Small intestine (tissue), 7 donors: ENCODE results near the gene GCNT2. TPM values are rescaled to one million over a fixed set of nuclear protein-coding genes. Genes with fewer than 3 reads are reported as not detected.

ENCODE experiments used
- DNase-seq, 2 donors: peaks; one replicate each; pipeline versions ENCODE4 v3.0.0 to v3.0.0-alpha.2; 2013
- FAIRE-seq: peaks from 2 replicates; lab custom pipeline; 2012; peaks lifted over from hg19 to GRCh38; lab: Jason Lieb, UNC
- H3K27ac ChIP-seq, 3 donors: one replicate each; pipeline ENCODE4 v1.5.1; 2013; ENCODE audit warnings: low read length in 2 of 3, mild to moderate bottlenecking in 2 of 3, control low read depth in 1 of 3, inconsistent platforms in 1 of 3, low read depth in 1 of 3, moderate library complexity in 1 of 3
- H3K27me3 ChIP-seq, 3 donors: one replicate each; pipeline ENCODE4 v1.6.1; 2013; ENCODE audit warnings: low read length in 3 of 3, inconsistent platforms in 1 of 3; ENCODE audit not compliant: control insufficient read depth in 3 of 3, insufficient read depth in 3 of 3
- H3K36me3 ChIP-seq, 3 donors: one replicate each; pipeline ENCODE4 v1.6.1; 2013; ENCODE audit warnings: low read length in 3 of 3, inconsistent platforms in 1 of 3, low read depth in 1 of 3, mild to moderate bottlenecking in 1 of 3, moderate library complexity in 1 of 3; ENCODE audit not compliant: control insufficient read depth in 3 of 3, insufficient read depth in 2 of 3
- H3K4me1 ChIP-seq, 3 donors: one replicate each; pipeline ENCODE4 v1.6.1; 2013; ENCODE audit warnings: low read length in 2 of 3, inconsistent platforms in 1 of 3, low read depth in 1 of 3, mild to moderate bottlenecking in 1 of 3, moderate library complexity in 1 of 3; ENCODE audit not compliant: control insufficient read depth in 3 of 3, insufficient read depth in 2 of 3
- H3K4me3 ChIP-seq, 3 donors: one replicate each; pipeline ENCODE4 v1.5.1; 2013; ENCODE audit warnings: low read length in 3 of 3, control low read depth in 1 of 3, inconsistent platforms in 1 of 3, low read depth in 1 of 3, mild to moderate bottlenecking in 1 of 3, moderate library complexity in 1 of 3
- H3K9me3 ChIP-seq, 2 donors: one replicate each; pipeline ENCODE4 v1.6.1; 2013; ENCODE audit warnings: low read depth in 1 of 2, low read length in 1 of 2; ENCODE audit not compliant: control insufficient read depth in 2 of 2, insufficient read depth in 1 of 2
- WGBS, 3 donors: extraction: QIAGEN DNeasy Blood & Tissue Kit; methylation state at CpG; one replicate each; pipeline ENCODE4 v1.1.7; 2013; 5-methylcytosine and 5-hydroxymethylcytosine counted together
- polyA plus RNA-seq, 4 donors: library from polyadenylated mRNA; stranded (reverse) in 3 of 4; unstranded in 1 of 4; fragments of 200-250 nt in 3 of 4; fragments of 120-200 nt in 1 of 4; gene quantifications; one replicate each; pipeline versions ENCODE4 v1.2.1 to v1.2.3, GENCODE V29; 2013
- donor health status: healthy with polysubstance abuse.
- donor health status: control.
- donor health status: control.
- donor health status: Bipolar disorder and iron deficiency.
- donor health status: healthy.

The GCNT2 gene
- polyA plus RNA-seq, 4 donors = 6.5 to 39.3 (median 8.4) TPM

DNA sequence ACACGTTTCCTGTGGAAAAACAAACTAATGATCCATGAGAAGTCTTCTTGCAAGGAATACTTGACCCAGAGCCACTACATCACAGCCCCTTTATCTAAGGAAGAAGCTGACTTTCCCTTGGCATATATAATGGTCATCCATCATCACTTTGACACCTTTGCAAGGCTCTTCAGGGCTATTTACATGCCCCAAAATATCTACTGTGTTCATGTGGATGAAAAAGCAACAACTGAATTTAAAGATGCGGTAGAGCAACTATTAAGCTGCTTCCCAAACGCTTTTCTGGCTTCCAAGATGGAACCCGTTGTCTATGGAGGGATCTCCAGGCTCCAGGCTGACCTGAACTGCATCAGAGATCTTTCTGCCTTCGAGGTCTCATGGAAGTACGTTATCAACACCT lies 35.4 kb downstream of the GCNT2 start:
- Histone ChIP-seq H3K9me3 (no peaks in the 10 kb centered on the region), H3K27ac (peak overlapping the region in 2 of 3 donors; percentile 9 to 43), H3K4me1 (peaks cover 7 to 23% (median 16%) of the 10 kb centered on the region in 3 donors), H3K36me3 (peaks cover 0 to 27% (median 0%) of the 10 kb centered on the region in 3 donors), H3K27me3 (no peaks in the 10 kb centered on the region), H3K4me3 (peak overlapping the region in 1 of 3 donors; percentile 28)
- DNase-seq = no peak
- FAIRE-seq = no peak
- 48 to 51% (median 50%) methylated on average over 6 of the region's 6 CpGs for WGBS, 3 donors

DNA sequence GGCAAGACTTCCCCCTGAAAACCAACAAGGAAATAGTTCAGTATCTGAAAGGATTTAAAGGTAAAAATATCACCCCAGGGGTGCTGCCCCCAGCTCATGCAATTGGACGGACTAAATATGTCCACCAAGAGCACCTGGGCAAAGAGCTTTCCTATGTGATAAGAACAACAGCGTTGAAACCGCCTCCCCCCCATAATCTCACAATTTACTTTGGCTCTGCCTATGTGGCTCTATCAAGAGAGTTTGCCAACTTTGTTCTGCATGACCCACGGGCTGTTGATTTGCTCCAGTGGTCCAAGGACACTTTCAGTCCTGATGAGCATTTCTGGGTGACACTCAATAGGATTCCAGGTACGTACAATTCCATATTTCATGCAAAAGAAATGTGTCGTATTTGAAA lies 35.8 kb downstream of the GCNT2 start:
- Histone ChIP-seq H3K9me3 (no peaks in the 10 kb centered on the region), H3K27me3 (no peaks in the 10 kb centered on the region), H3K27ac (peak overlapping the region in 1 of 3 donors; percentile 9), H3K36me3 (peaks cover 0 to 29% (median 0%) of the 10 kb centered on the region in 3 donors), H3K4me1 (peaks cover 7 to 23% (median 16%) of the 10 kb centered on the region in 3 donors), H3K4me3 (peak overlapping the region in 1 of 3 donors; percentile 28)
- FAIRE-seq (no peak), DNase-seq (no peak)
- 33 to 62% (median 43%) methylated on average over 6 of the region's 6 CpGs for WGBS, 3 donors

DNA sequence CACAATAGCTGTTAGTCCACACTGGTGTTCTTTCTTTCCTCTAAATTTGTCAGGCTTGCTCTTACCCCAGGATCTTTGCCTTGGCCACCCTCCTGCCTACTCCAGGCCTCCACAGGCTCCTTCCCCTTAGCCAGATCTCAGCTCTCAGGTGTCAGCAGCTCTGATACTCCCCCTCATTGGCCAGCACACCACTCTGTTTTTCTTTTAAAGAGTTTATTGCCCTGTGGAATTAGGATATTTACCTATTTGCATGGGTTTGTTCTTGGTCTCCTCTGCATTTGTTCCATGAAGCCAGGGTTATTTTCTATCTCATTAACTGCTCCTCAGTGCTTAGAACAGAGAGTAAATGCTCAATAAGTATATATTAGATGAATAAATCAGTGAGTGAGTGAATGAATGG lies 36.8 kb downstream of the GCNT2 start:
- DNase-seq (no peak), FAIRE-seq (no peak)
- Histone ChIP-seq H3K9me3 (no peaks in the 10 kb centered on the region), H3K4me1 (peaks cover 7 to 23% (median 14%) of the 10 kb centered on the region in 3 donors), H3K27ac (peak overlapping the region in 1 of 3 donors; percentile 4), H3K27me3 (no peaks in the 10 kb centered on the region), H3K4me3 (peak overlapping the region in 1 of 3 donors; percentile 12), H3K36me3 (peaks cover 0 to 35% (median 0%) of the 10 kb centered on the region in 3 donors)

DNA sequence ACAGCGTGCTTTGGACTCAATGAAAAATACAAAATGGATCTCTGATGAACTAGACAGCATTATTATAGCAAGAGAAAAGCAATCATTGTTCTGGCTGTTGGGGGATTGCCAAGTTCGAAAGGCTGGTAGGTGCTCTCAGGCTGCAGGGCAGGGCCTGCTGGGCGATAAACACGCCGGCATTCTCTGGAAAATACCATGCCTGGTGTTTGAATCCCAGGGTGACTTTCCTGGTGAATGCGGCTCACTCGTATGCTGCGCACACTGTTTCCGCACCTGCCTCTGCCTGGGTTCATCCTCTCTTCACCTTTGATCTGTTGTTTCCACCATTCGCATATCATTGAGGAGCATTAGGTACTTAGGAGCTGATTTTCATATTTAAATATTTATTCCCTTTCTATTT lies 37.4 kb downstream of the GCNT2 start:
- Histone ChIP-seq H3K36me3 (peaks cover 0 to 32% (median 0%) of the 10 kb centered on the region in 3 donors), H3K4me3 (peak overlapping the region in 1 of 3 donors; percentile 12), H3K27me3 (no peaks in the 10 kb centered on the region), H3K27ac (peak overlapping the region in 2 of 3 donors; percentile 4 to 18), H3K4me1 (peaks cover 7 to 23% (median 14%) of the 10 kb centered on the region in 3 donors), H3K9me3 (no peaks in the 10 kb centered on the region)
- 17 to 53% (median 53%) methylated on average over 10 of the region's 10 CpGs for WGBS, 3 donors
- peak; percentile 37 to 85 for DNase-seq
- FAIRE-seq = no peak

DNA sequence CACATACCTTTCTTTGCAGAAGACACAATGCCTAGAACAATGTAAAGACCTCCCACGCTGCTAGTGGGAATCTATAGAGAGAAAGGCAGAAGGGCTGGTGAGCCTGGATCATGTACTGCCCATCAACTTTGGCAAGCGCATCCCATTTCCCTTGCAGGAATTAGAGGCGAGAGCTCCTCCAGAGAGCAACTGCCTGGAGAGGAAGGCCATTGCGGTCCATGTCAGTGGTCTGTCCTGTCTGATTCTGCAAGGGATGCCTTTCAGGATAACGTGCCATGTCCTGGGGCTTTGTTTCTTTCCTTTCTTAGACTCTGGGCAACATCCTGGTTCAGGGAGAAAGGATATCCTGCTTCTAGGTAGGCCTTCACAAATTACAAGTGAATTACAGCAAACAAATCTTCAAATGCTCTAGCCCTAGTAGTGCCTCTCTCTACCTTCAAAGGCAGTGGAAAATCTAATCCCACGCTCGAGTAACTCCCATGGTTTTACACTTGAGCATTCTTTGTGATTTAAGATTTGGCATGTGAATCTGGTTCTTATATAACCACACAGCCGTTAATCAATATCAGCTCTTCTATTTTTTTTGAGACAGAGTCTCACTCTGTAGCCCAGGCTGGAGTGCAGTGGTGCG lies 38.5 kb downstream of the GCNT2 start:
- peaks cover 7 to 19% (median 14%) of the 10 kb centered on the region in 3 donors for H3K4me1 ChIP-seq
- WGBS, 3 donors = 70 to 78% (median 77%) methylated on average over 9 of the region's 9 CpGs
- no peak for DNase-seq
- peaks cover 0 to 36% (median 0%) of the 10 kb centered on the region in 3 donors for H3K36me3 ChIP-seq
- H3K9me3 ChIP-seq = no peaks in the 10 kb centered on the region
- H3K27me3 ChIP-seq = no peaks in the 10 kb centered on the region
- H3K27ac ChIP-seq = no peak overlapping the region
- FAIRE-seq = no peak
- peak overlapping the region in 1 of 3 donors; percentile 16 for H3K4me3 ChIP-seq

DNA sequence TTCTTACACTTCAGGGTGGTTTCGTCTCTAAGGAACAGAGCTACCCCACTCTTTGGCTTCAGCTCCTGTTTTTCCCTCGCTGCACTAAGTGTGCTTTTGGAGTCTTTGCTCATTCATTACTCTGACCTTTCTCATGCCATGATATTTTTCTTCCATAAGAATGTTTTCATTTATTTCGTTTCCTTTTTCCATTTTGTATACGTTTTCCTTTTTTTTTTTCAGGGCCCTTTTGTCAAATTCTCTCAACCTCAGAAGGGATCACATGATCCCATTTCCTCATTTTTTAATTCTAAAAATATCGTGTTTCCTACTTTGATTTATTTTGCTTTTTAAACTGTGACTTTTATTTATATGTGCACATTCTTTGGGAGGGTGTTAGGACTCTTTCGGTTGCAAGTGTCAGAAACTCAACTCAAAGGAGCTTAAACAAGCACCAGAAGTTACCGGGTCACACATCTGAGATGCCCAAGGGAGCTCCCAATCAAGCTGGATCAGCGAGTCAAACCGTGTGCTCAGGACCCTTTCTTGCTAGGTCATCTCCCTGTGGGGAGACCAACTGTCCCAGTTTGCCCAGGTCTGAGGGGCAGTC lies 40.6 kb downstream of the GCNT2 start:
- H3K27me3 ChIP-seq = no peaks in the 10 kb centered on the region
- peak overlapping the region in 1 of 3 donors; percentile 18 for H3K27ac ChIP-seq
- peaks cover 0 to 39% (median 0%) of the 10 kb centered on the region in 3 donors for H3K36me3 ChIP-seq
- DNase-seq (no peak), FAIRE-seq (no peak)
- H3K4me1 ChIP-seq = peaks cover 2 to 29% (median 7%) of the 10 kb centered on the region in 3 donors
- no peaks in the 10 kb centered on the region for H3K9me3 ChIP-seq
- 55 to 84% (median 75%) methylated on average over 9 of the region's 9 CpGs for WGBS, 3 donors
- no peak overlapping the region for H3K4me3 ChIP-seq

DNA sequence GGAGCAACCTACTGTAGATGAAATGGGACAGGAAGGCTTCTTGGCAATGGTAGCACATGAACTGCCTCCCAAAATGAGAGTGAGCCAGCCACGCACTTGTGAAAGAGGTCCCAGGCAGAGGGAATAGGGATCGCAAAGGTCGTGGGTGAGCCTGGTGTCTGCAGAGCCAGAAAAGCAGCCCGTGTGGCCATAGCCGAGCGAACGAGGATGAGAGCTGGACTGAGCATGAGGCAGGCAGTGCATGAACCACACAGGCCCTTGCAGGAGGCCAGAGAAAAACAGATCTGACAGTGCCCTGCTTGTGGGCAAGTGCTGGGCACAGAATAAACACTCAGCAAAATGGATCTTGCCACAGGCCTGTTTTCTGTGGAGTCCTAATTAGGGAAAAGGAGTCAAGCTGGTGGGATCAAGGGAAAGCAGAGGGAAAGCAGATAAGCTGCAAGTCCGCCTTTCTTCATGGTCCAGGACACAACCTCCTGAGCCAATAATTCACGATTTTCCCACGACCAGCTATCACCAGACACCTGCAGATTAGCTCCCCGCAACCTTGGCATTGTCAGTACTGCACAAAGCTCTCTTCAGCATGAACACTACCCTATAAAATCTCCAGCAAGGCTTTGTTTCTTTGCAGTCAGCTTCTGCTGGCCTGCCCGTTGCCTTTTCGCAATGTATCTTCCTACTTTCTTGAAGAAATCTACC lies 44.0 kb downstream of the GCNT2 start:
- Histone ChIP-seq H3K36me3 (peaks cover 0 to 29% (median 0%) of the 10 kb centered on the region in 3 donors), H3K4me1 (peaks cover 0 to 41% (median 7%) of the 10 kb centered on the region in 3 donors), H3K4me3 (no peak overlapping the region), H3K27me3 (no peaks in the 10 kb centered on the region), H3K27ac (peak overlapping the region in 2 of 3 donors; percentile 4 to 56), H3K9me3 (no peaks in the 10 kb centered on the region)
- 27 to 63% (median 45%) methylated on average over 13 of the region's 13 CpGs for WGBS, 3 donors
- FAIRE-seq (no peak), DNase-seq (peak in 1 of 2 donors; percentile 26)

DNA sequence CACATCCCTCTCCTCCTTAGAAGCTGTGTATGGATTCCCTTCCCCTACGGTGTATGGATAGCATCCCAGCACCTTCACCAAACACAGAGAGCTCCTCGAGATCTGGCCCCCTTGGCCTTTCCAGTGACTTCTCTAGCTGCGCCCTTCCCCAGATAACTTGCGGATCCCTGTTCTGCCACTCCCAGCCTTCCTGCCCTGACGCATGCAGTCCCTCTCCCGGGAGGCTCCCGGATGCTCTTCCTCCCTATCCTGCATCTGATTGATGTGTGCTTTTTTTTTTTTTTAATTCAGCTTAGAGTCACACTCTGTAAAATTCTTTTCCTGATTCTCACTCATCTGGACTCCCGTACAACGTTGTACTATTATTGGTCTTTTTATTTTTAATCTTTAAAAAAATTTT lies 44.8 kb downstream of the GCNT2 start:
- Histone ChIP-seq H3K9me3 (no peaks in the 10 kb centered on the region), H3K27ac (peak overlapping the region; percentile 4 to 83 (median 59)), H3K4me3 (no peak overlapping the region), H3K36me3 (peaks cover 0 to 27% (median 0%) of the 10 kb centered on the region in 3 donors), H3K27me3 (no peaks in the 10 kb centered on the region), H3K4me1 (peaks cover 0 to 41% (median 7%) of the 10 kb centered on the region in 3 donors)
- DNase-seq = peak in 1 of 2 donors; percentile 70
- WGBS, 3 donors = 21 to 59% (median 41%) methylated on average over 9 of the region's 9 CpGs
- FAIRE-seq = no peak
